B cell (primary cell): ENCODE data around the gene ALDH1L2. TPM values are rescaled to one million over a fixed set of nuclear protein-coding genes. Genes with fewer than 3 reads are reported as not detected.

Experiments
- ATAC-seq: fragments of 200-7000 bp; cut with Tn5 transposase; one replicate; pipeline ENCODE4 v1.10.0; 2021; ENCODE audit warnings: low read depth, mild to moderate bottlenecking, moderate number of reproducible peaks, moderate library complexity
- CTCF ChIA-PET: fragments of 350-600 bp; sonication (Branson Sonifier 250); formaldehyde crosslinking; loops from one replicate; lab custom pipeline; 2021; ENCODE audit warnings: antibody characterized with exemption, inconsistent platforms; lab: Charles Lee
- POLR2A ChIA-PET: fragments of 350-600 bp; sonication (Branson Sonifier 250); formaldehyde crosslinking; loops from one replicate; lab custom pipeline; 2021; ENCODE audit warnings: antibody characterized with exemption; lab: Charles Lee
- DNase-seq: peaks from one replicate; pipeline ENCODE4 v3.0.0; 2013
- H2AFZ ChIP-seq: 2 replicates; pipeline ENCODE4 v1.6.1; 2012; ENCODE audit warnings: mild to moderate bottlenecking, low read depth, low read length; ENCODE audit not compliant: insufficient read depth, poor library complexity, severe bottlenecking
- H3K27ac ChIP-seq, 2 donors: 1 replicate in 1 of 2; 2 replicates in 1 of 2; pipeline ENCODE4 v1.5.1; 2012 to 2013; ENCODE audit warnings: low read length in 2 of 2, mild to moderate bottlenecking in 2 of 2, moderate library complexity in 1 of 2
- H3K27me3 ChIP-seq, 4 experiments: fragments of 200-600 bp in 1 of 4; sonication (generic) in 1 of 4; replicated peaks in 1 of 4; 1 replicate in 2 of 4; 2 replicates in 2 of 4; pipeline versions ENCODE4 v1.6.1 to v1.7.0; 2013 to 2016; ENCODE audit warnings: low read length in 3 of 4, mild to moderate bottlenecking in 2 of 4, mixed read lengths in 1 of 4, moderate library complexity in 1 of 4; ENCODE audit not compliant: insufficient read depth in 4 of 4, control insufficient read depth in 3 of 4; ENCODE audit errors: control extremely low read depth in 1 of 4
- H3K36me3 ChIP-seq, 2 experiments: replicated peaks in 1 of 2; 1 replicate in 1 of 2; 2 replicates in 1 of 2; pipeline versions ENCODE4 v1.6.1 to v1.7.1; 2013; ENCODE audit warnings: low read length in 1 of 2; ENCODE audit not compliant: insufficient read depth in 2 of 2, control insufficient read depth in 1 of 2; ENCODE audit errors: control extremely low read depth in 1 of 2, extremely low read depth in 1 of 2
- H3K4me1 ChIP-seq, 2 donors: fragments of 200-600 bp in 1 of 2; sonication (generic) in 1 of 2; 1 replicate in 1 of 2; 2 replicates in 1 of 2; pipeline versions ENCODE4 v1.5.1 to v1.6.1; 2013 to 2017; ENCODE audit warnings: low read length in 2 of 2; ENCODE audit not compliant: control insufficient read depth in 2 of 2, insufficient read depth in 2 of 2
- H3K4me2 ChIP-seq: replicated peaks from 2 replicates; pipeline ENCODE3; 2012; ENCODE audit warnings: mild to moderate bottlenecking, low read depth, low read length; ENCODE audit not compliant: poor library complexity, severe bottlenecking
- H3K4me3 ChIP-seq, 5 experiments: fragments of 200-600 bp in 1 of 5; sonication (generic) in 1 of 5; 1 replicate in 3 of 5; 2 replicates in 2 of 5; pipeline versions ENCODE4 v1.5.1 to v1.7.0; 2011 to 2016; ENCODE audit warnings: low read length in 4 of 5, mild to moderate bottlenecking in 4 of 5, low read depth in 2 of 5, control low read depth in 1 of 5, moderate library complexity in 1 of 5; ENCODE audit not compliant: insufficient read depth in 1 of 5; ENCODE audit errors: control extremely low read depth in 1 of 5, extremely low read depth in 1 of 5
- H3K79me2 ChIP-seq: fragments of 200-600 bp; sonication (generic); one replicate; pipeline ENCODE4 v1.6.0; 2016; ENCODE audit warnings: low read length; ENCODE audit not compliant: control insufficient read depth, insufficient read depth
- H3K9ac ChIP-seq: fragments of 200-600 bp; sonication (generic); 2 replicates; pipeline ENCODE4 v1.6.1; 2017; ENCODE audit warnings: mild to moderate bottlenecking, low read length, moderate library complexity
- H3K9me3 ChIP-seq, 3 donors: one replicate each; pipeline versions ENCODE4 v1.6.1 to v1.7.1; 2013; ENCODE audit warnings: low read length in 2 of 3; ENCODE audit not compliant: control insufficient read depth in 2 of 3, insufficient read depth in 1 of 3; ENCODE audit errors: control extremely low read depth in 1 of 3
- H4K20me1 ChIP-seq: 2 replicates; pipeline ENCODE4 v1.6.0; 2012; ENCODE audit warnings: mild to moderate bottlenecking, low read length; ENCODE audit not compliant: insufficient read depth, control insufficient read depth, poor library complexity, severe bottlenecking
- H3K27ac Mint-ChIP-seq: one replicate; pipeline ENCODE4 v1.8.0; 2021; ENCODE audit warnings: mixed read lengths
- H3K27me3 Mint-ChIP-seq: one replicate; pipeline ENCODE4 v1.8.0; 2021; ENCODE audit warnings: mixed read lengths
- H3K4me1 Mint-ChIP-seq: one replicate; pipeline ENCODE4 v1.8.0; 2021; ENCODE audit warnings: mixed read lengths
- H3K4me3 Mint-ChIP-seq: one replicate; pipeline ENCODE4 v1.8.0; 2021; ENCODE audit warnings: mixed read lengths
- H3K9me3 Mint-ChIP-seq: one replicate; pipeline ENCODE4 v1.8.0; 2022; ENCODE audit warnings: mixed read lengths; ENCODE audit not compliant: insufficient read depth
- CTCF ChIP-seq: fragments of 200-600 bp; IDR thresholded peaks from one replicate; pipeline ENCODE4 v1.8.0; 2022; ENCODE audit warnings: antibody characterized with exemption, mild to moderate bottlenecking
- EZH2 ChIP-seq: IDR thresholded peaks from 2 replicates; pipeline ENCODE4 v1.6.1; 2012; ENCODE audit warnings: borderline replicate concordance, low read depth, mild to moderate bottlenecking, moderate library complexity, low read length; ENCODE audit not compliant: insufficient read depth, poor library complexity, severe bottlenecking
- WGBS: methylation state at CpG from one replicate; pipeline ENCODE4 v1.1.5; 2013; ENCODE audit warnings: missing lambda C conversion rate; ENCODE audit not compliant: insufficient coverage; 5-methylcytosine and 5-hydroxymethylcytosine counted together
- intact Hi-C: fragments of 100-400 bp; cut with micrococcal nuclease; formaldehyde crosslinking; loops from one replicate; pipeline ENCODE4 v1.10.0; 2022
- polyA plus RNA-seq: library from polyadenylated mRNA; depleted of rRNA; stranded (reverse); fragments of >200 nt; gene quantifications from 2 replicates; pipeline ENCODE4 v1.2.3, GENCODE V29; 2012
- total RNA-seq, 2 donors: library from RNA; stranded (reverse); fragments of 120-200 nt in 1 of 2; gene quantifications; 1 replicate in 1 of 2; 2 replicates in 1 of 2; pipeline versions ENCODE4 v1.2.3 to v1.2.4, GENCODE V29; 2013 to 2022

Gene ALDH1L2
- total and polyA plus RNA-seq, 2 donors (not counting 1 experiment from before 2014, with no cell fraction given) = 0.04 to 0.32 TPM

GRCh38 chr12:105071981-105072380 is 12.3 kb downstream of the ALDH1L2 start:
- H3K4me3 ChIP-seq = no peak overlapping the region
- DNase-seq (no peak), ATAC-seq (no peak)
- no peaks in the 10 kb centered on the region for H3K79me2 ChIP-seq
- H3K36me3 ChIP-seq = no peaks in the 10 kb centered on the region
- peaks cover 0 to 3% (median 0%) of the 10 kb centered on the region in 4 experiments for H3K27me3 ChIP-seq
- ChIA-PET CTCF (interaction anchor here (0.9 kb wide), 1 partner anchor 14 kb away, joined by 5 read pairs; no protein-coding TSS in a partner anchor), POLR2A (no interaction called here)
- Mint-ChIP-seq H3K9me3 (no peaks in the 10 kb centered on the region), H3K27ac (no peak overlapping the region), H3K4me1 (peaks cover 13% of the 10 kb centered on the region), H3K27me3 (peaks cover 4% of the 10 kb centered on the region), H3K4me3 (no peak overlapping the region)
- no peak overlapping the region for H2AFZ ChIP-seq
- no peak overlapping the region for H3K27ac ChIP-seq
- intact Hi-C loops = no loop called here
- no peak overlapping the region for H3K4me2 ChIP-seq
- H3K4me1 ChIP-seq = peaks cover 0 to 7% of the 10 kb centered on the region in 2 donors
- TF ChIP-seq CTCF (no peak), EZH2 (no peak)
- no peak overlapping the region for H3K9ac ChIP-seq
- no CpG with 5 or more reads among the region's 3 CpGs for WGBS
- no peaks in the 10 kb centered on the region for H3K9me3 ChIP-seq
- no peaks in the 10 kb centered on the region for H4K20me1 ChIP-seq

- DNase-seq (no peak), ATAC-seq (no peak)
- Histone ChIP-seq H4K20me1 (no peaks in the 10 kb centered on the region), H3K9me3 (no peaks in the 10 kb centered on the region), H3K4me3 (no peak overlapping the region), H3K4me1 (peaks cover 0 to 7% of the 10 kb centered on the region in 2 donors), H3K27me3 (peaks cover 0 to 3% (median 0%) of the 10 kb centered on the region in 4 experiments), H3K79me2 (no peaks in the 10 kb centered on the region), H3K36me3 (no peaks in the 10 kb centered on the region), H3K9ac (no peak overlapping the region), H3K27ac (no peak overlapping the region), H2AFZ (no peak overlapping the region), H3K4me2 (no peak overlapping the region)
- Mint-ChIP-seq H3K27ac (no peak overlapping the region), H3K4me3 (no peak overlapping the region), H3K27me3 (peaks cover 8% of the 10 kb centered on the region), H3K9me3 (no peaks in the 10 kb centered on the region), H3K4me1 (peaks cover 13% of the 10 kb centered on the region)
- TF ChIP-seq EZH2 = no peak
- intact Hi-C loops = no loop called here
- no CpG with 5 or more reads among the region's 4 CpGs for WGBS
- POLR2A ChIA-PET = no interaction called here
- CTCF ChIA-PET = interaction anchor here (0.7 to 2.9 kb wide), 2 partner anchors 16 kb away, joined by 3 to 14 read pairs; no protein-coding TSS in a partner anchor
These were observed 14.1 kb downstream of the ALDH1L2 start for GRCh38 chr12:105069936-105070702.
